SK-N-SH treated with all-trans-retinoic acid at 6 μM for 48 hours (cell line): Measurements from ENCODE around the gene SLC24A1.

Experiments used
- ARNTL ChIP-seq: fragments of 450-650 bp; formaldehyde crosslinking; IDR thresholded peaks from 2 replicates; pipeline ENCODE4 v1.5.0; 2020; ENCODE audit warnings: low read depth, mild to moderate bottlenecking, moderate library complexity, borderline replicate concordance
- BACH2 ChIP-seq: fragments of 250-450 bp; sonication (Bioruptor Pico); IDR thresholded peaks from 2 replicates; pipeline ENCODE4 v1.9.0; 2021; ENCODE audit warnings: mild to moderate bottlenecking, borderline replicate concordance
- GLIS3 ChIP-seq: fragments of 250-450 bp; sonication (Bioruptor Pico); IDR thresholded peaks from 2 replicates; pipeline ENCODE4 v1.5.0; 2020; ENCODE audit warnings: mild to moderate bottlenecking, moderate library complexity
- ISL1 ChIP-seq: fragments of 250-450 bp; sonication (Bioruptor Pico); IDR thresholded peaks from 2 replicates; pipeline ENCODE4 v2.1.2; 2022; ENCODE audit warnings: mild to moderate bottlenecking, moderate library complexity
- PATZ1 ChIP-seq: fragments of 250-450 bp; sonication (Bioruptor Pico); IDR thresholded peaks from 2 replicates; pipeline ENCODE4 v1.8.0; 2020; ENCODE audit warnings: mild to moderate bottlenecking, moderate library complexity, borderline replicate concordance
- SNAI2 ChIP-seq: fragments of 250-450 bp; sonication (Bioruptor Pico); IDR thresholded peaks from 2 replicates; pipeline ENCODE4 v1.5.0; 2020; ENCODE audit warnings: mild to moderate bottlenecking, moderate library complexity
- TSHZ2 ChIP-seq: fragments of 250-450 bp; sonication (Bioruptor Pico); IDR thresholded peaks from 2 replicates; pipeline ENCODE4 v1.5.0; 2020; ENCODE audit warnings: mild to moderate bottlenecking, moderate library complexity
- ZC3H10 ChIP-seq: fragments of 250-450 bp; sonication (Bioruptor Pico); IDR thresholded peaks from 2 replicates; pipeline ENCODE4 v1.5.1; 2021; ENCODE audit warnings: mild to moderate bottlenecking, moderate library complexity
- ZFP3 ChIP-seq: fragments of 250-450 bp; sonication (Bioruptor Pico); IDR thresholded peaks from 2 replicates; pipeline ENCODE4 v1.5.0; 2020; ENCODE audit warnings: mild to moderate bottlenecking, moderate library complexity
- ZNF565 ChIP-seq: fragments of 450-650 bp; formaldehyde crosslinking; conservative IDR thresholded peaks from 2 replicates; pipeline ENCODE4 v1.5.0; 2020; ENCODE audit warnings: low read depth, mild to moderate bottlenecking, moderate library complexity
- ZNF70 ChIP-seq: fragments of 450-650 bp; formaldehyde crosslinking; IDR thresholded peaks from 2 replicates; pipeline ENCODE4 v1.5.0; 2020; ENCODE audit warnings: mild to moderate bottlenecking, moderate library complexity
- ZNF8 ChIP-seq: fragments of 450-650 bp; formaldehyde crosslinking; IDR thresholded peaks from 2 replicates; pipeline ENCODE4 v1.5.0; 2020; ENCODE audit warnings: mild to moderate bottlenecking, moderate library complexity

- TF ChIP-seq BACH2 (CRISPR knock-in tag): no peak
- no peak for TF ChIP-seq ZNF8 (CRISPR knock-in tag)
- TF ChIP-seq ZNF70 (CRISPR knock-in tag): no peak
- no peak for TF ChIP-seq ZNF565
- no peak for TF ChIP-seq SNAI2 (CRISPR knock-in tag)
- no peak for TF ChIP-seq ZFP3 (CRISPR knock-in tag)
- no peak for TF ChIP-seq ARNTL (CRISPR knock-in tag)
- TF ChIP-seq PATZ1: no peak
- TF ChIP-seq GLIS3 (CRISPR knock-in tag): no peak
- no peak for TF ChIP-seq ISL1 (CRISPR knock-in tag)
- TF ChIP-seq TSHZ2 (CRISPR knock-in tag): no peak
- no peak for TF ChIP-seq ZC3H10 (CRISPR knock-in tag)
Measured at GRCh38 chr15:65645392-65645791, 23.7 kb downstream of the SLC24A1 start.
